ENCODE results near the gene C10orf90.

The C10orf90 gene

GRCh38 chr10:126420567-126421300 is 249.8 kb downstream of the C10orf90 start:
- DNase-seq: no peak

- DNase-seq: no peak
These were observed 253.2 kb downstream of the C10orf90 start for GRCh38 chr10:126417220-126417825.

DNA sequence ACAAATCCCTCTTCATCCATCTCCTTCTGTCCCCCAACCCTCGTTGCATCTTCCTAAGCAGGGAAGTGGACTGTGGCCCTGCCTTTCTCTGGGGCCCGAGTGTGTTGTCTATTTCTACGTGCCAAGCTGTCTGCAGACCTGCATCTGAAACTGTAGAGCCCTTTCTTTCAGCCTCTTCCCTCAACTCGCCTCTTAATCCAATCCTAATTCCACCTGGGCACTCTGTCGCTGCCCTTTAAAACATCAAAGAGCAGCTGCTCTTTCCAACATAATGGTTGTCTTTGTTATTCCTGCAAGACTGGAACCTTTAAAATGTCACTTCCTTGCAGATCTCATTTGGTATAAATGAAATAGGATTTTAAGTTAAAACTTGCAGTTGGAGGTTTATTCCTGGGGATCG is 260.7 kb downstream of the C10orf90 start:
- no peak for DNase-seq

GRCh38 chr10:126408953-126409641 is 261.4 kb downstream of the C10orf90 start:
- DNase-seq: no peak

DNA sequence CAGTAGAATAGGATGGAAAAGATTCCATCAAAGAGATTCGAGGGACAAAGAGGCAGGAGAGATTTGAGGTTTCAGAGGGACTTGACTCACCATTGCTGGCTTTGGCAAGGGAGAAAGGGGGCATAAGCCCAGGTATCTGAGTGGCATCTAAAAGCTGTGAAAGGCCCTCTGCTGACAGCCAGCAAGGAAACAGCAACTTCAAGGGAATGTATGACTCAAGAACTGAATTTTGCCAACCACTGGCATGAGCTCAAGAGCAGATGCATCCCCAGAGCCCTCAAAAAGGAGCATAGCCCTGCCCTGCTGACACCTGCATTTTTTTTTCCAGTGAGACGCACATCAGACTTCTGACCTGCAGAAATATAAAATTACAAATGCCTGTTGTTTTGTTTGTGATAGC is 262.7 kb downstream of the C10orf90 start:
- no peak for DNase-seq

GRCh38 chr10:126405239-126405775 is 265.2 kb downstream of the C10orf90 start:
- no peak for DNase-seq

GRCh38 chr10:126402721-126403695 is 267.5 kb downstream of the C10orf90 start:
- DNase-seq: no peak

DNA sequence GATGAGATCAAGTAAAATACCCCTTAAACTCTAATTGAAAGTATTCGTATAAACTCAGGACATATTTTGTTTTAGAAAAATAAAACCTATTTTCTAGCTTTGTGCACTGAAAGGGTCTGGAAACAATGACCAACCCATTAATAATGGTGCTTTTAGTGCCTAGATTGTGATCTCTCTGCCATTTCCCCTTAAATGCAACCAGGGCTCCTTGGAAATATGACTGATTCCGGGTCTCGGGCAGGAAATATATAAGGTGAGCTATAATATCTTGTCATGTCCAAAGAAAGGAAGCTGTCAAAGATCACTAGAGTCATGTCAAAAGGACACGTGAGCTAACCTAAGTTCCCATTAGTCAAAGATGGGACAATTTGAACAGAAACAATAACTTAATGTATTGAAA is 269.9 kb downstream of the C10orf90 start:
- no peak for DNase-seq

- no peak for DNase-seq
These were observed 271.6 kb downstream of the C10orf90 start for GRCh38 chr10:126398924-126399323.

GRCh38 chr10:126398383-126398743 is 272.1 kb downstream of the C10orf90 start:
- DNase-seq: no peak

GRCh38 chr10:126397640-126398382 is 272.7 kb downstream of the C10orf90 start:
- no peak for DNase-seq

GRCh38 chr10:126397156-126397555 is 273.3 kb downstream of the C10orf90 start:
- DNase-seq: no peak

DNA sequence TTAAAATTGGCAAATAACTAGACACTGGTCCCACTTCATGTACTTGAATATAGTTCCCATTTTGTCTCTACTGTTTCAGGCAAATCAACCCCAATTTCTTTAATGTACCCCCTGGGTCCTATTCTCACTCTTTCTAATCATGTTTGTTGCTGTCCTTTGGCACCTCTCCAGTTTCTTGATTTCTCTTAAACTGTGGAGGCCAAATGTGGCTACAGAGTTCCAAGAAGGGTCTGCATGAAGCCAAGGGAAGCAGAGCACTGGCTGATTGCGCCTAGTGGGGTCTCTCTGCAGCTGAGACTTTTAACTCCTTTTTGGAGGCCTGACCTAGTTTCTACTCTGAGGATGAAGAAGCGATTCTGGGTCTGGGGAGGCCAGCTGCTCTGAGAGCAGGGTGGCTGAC is 275.5 kb downstream of the C10orf90 start:
- no peak for DNase-seq

- no peak for DNase-seq
These were observed 277.4 kb downstream of the C10orf90 start for GRCh38 chr10:126393076-126393475.

DNA sequence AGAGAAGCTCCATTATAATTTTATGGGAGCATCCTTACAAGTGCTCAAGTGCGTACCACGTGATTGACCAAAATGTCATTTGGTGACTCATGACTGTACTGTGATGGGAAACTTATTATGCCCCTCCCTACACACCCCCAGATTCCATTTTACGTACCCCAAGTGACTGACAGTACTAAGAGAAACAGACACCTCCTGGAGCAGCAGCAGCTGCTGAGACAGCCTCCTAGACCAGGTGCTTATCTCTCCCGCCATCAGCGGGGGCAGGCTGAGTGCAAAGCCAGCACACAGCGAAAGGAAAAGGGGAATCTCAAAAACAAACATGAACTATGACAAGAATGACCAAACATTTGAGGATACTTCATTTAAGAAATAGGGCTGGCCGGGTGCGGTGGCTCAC is 278.0 kb downstream of the C10orf90 start:
- DNase-seq: no peak

GRCh38 chr10:126392068-126392467 is 278.4 kb downstream of the C10orf90 start:
- no peak for DNase-seq

DNA sequence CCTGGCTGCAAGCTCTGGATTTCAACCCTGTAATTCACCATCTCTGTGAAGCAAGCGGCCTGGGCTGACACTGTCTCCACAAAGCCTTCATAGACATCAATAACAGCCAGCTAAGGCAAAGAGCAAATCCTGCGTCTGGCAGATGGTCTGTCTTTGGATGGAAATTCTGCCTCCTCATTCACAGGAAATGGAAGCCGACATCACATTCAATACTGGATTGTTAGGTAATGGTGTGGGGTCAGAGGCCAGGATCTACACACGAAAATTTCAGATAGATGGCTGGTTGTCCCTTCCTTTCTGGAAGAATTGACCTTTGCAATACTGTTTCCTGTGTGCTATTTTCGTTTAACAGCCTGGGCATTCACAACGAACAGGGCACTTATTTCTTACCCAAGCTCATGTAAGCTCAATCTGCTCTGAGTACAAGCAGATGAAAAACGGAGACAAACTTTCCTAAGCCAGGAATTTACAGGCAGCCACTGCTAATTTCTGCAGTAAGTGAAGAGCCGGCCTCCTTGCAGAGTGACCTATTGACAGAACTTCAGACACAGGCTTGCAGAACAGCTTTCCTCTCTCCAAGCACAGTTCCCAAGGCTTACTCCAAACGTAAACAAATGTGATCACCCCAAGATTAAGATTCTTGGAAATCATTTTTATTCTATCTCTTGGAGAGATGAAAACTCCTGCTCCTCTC is 279.2 kb downstream of the C10orf90 start:
- DNase-seq: no peak

- no peak for DNase-seq
These were observed 280.2 kb downstream of the C10orf90 start for GRCh38 chr10:126390324-126390723.

GRCh38 chr10:126387931-126388911 is 282.3 kb downstream of the C10orf90 start, which contains the start of gene ADAM12:
ADAM12 (minus strand) TSS chr10:126388477; CDS start chr10:126388145, 332 bp downstream.
- no peak for DNase-seq

All from NCI-H2107 (cell line).